GM18499 (cell line): ENCODE results near the gene MAL.
A peak's percentile ranks its signal among the peaks of the same experiment; 100 is the strongest.

ENCODE experiments used
- ATAC-seq: cut with Tn5 transposase; IDR thresholded peaks from one replicate; pipeline ENCODE4 v1.9.1; 2021; ENCODE audit warnings: moderate number of reproducible peaks; ENCODE audit not compliant: insufficient read depth, unreplicated experiment

Gene MAL

DNA sequence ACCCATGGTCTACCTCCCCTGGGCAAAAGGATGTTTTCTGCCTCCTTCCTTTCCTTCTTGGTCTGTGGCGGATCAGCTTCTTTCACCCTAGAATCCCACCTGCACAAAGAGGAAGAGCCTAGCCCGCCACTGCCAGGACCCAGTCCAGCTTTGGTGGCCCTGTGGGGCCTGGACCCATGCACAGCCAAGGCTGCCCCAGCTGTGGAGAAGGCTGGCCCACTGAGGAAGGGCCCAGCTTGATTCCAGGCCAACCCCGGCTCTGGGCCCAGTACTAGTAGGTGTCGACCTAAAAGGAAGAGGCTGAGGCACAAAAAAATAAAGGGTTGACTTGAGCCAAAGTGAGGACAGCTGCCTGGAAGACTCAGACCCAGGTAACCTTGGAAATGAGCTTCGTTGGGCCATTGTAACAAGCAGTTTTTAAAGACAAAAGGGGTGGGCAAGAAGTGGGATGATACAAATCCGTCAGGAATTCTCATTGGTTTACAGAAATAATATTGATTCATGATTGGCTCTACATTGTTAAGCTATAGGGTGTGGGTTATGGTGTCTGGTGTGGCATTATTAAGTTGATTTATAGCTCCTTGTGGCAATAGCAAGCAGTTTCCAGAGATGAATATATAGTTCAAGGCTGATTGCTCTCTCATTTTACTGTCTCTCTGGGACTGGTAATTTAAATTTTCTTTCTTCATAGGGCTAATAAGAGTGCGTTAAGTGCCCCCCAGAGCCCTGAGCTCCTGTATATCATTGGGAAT is 29.8 kb upstream of the MAL start:
- no peak for ATAC-seq

DNA sequence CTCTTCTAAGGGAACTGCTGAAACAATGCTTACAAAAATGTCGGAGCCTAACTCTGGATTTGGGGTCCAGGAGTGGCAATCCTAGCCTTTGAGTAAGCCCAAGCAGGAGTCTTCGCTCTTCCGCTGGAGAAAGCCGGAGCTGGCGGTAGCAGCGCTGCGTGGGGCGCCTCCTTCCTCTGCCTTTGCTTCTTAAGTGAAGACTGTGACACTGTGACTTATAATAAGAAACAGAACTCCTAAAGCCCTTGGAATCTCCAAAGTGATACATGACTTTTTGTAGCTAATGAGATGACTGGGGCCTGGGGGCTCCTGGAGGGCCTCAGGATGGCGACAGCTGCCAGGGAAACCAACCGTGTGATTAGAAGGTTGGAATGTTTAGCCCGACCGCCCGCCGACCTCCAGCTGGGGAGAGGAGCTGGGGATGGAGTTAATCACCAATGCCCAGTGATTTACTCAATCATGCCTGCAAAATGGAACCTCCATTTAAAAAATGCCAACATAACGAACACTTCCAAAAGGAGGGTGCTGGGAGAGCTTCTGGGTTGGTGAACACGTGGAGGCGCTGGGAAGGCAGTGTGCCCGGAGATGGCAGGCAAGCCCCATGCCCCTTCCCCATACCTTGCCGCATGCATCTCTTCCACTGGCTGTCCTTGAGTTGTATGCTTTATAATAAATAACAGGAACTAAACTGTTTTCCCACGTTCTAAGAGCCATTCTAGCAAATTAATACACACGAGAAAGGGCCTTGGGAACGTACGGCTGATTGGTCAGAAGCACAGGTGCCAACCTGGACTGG is 29.0 kb upstream of the MAL start:
- no peak for ATAC-seq

DNA sequence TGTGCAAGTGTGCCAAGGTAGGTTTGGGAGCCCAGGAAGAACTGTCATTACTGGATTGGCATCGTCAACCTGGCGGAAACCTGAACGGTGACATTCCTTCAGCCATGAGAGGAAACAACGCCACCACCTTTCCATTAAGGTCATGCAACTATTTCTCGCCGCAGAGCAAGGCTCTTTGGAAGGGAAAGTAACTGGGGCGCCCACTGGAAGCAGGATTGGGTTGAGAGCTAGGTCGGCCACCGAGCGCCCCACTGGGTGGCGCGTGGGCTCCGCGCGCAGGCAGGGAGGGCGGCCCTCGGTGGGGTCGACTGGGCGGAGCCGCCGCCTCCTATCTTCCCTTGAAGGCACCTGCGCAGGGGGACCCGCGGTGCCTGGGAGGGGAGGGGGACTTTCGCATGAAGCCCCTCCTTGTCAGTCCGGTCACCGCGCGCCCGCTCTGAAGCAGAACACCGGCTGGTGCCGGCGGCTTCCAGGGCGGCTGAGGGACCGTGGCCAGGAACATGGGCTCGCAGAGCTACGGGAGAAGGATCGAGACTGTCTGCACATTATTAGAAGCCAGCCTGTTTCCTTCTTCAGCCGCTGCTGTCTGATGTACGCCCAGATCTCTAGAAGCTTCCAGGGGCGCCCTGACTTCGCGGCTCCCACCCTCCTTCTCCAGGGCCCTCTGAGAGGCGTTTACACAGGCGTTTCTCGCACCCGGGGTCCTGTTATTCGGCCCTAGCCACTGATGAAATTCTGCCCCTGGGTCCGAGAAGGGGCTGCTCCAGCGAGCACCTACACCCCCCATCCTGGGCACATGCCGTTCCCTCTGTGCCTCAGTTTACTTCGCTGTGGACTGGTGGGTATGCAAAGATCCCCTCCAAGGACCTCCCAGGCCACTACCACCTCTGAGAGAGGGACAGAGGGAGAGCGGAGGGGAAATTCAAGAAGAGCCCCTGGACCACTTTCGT is 27.3 kb upstream of the MAL start:
- no peak for ATAC-seq

DNA sequence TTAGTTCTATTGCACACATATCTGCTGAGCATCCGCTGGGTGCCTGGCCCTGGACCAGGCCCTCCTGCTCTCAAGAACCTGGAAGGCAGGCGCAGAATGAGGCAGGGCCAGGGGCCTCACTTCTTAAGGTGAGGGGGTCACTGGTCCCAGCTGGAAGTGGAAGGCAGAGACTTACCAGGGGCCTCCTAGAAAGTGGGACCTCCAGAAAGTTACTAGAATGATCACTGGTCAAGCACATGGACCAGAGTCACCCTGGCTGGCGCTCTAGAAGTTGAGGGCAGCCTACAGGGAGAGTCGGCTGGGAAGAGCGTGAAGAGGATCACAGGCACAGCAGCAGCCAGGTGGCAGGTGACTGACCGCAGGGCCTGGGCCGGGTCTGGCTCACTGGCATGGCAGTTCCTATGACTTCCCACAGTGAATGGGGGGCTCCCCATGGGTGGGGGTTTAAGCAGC is 26.1 kb upstream of the MAL start:
- no peak for ATAC-seq

DNA sequence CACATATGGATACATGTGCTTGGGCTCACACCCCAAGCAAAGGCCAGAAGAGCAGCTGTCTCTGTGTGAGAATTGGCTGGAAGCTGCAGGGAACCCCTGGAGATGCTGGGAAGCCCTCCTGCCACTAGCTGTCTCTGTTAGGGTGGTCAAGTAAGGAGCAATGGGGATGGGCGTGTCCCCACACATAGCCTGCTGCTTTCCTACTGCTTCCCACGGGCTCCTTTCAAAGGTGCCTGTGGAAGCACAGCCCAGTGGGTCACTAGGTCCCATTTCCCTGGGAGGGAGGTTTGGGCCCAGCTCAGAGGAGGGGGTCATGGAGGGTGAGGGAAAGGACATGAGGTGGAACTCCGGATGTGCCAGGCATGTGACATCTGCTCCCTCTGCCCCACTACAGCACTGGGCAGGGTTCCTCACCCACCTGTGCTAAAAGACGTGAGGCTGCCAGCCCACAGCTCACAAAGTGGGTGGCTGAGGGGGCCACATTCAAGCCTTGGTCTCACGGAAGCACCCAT is 24.4 kb upstream of the MAL start:
- no peak for ATAC-seq

DNA sequence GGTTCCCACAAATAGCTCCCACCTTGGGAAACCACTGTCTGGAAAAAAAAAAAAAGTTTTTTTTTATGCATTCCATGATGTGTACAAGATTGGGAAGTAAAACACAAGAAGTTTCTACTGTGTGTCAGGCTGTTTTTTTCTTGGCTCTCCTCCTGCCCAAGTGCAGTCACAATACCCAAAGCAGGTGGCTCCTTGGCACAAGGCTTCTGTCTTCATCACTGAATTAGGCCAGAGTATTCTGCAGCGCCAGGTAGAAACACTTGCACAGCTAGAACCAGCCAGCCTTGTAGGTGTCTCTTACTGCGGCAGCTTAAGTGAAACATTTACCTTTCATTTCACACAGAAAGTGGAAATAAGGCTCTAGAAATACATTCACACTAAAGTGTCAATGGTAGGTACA is 23.8 kb upstream of the MAL start:
- ATAC-seq = no peak

DNA sequence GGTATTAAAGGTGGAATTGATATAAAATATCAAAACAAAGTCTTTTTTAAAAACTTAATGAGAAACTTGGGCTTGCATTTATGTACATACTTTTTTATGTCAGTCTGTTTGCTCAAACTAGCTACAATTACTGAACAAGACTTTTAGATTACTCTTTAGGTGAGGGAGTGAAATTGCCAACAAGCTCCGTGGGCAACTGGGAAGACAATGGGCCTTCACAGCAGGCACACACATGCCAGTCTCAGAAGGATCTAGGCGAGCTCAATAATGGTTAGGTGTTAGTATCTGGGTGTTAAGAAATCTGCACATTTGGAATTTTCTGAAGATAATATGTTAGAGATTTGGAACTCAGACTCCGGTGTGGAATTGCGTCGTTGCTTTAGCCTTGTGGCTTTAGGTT is 23.0 kb upstream of the MAL start:
- ATAC-seq = no peak

DNA sequence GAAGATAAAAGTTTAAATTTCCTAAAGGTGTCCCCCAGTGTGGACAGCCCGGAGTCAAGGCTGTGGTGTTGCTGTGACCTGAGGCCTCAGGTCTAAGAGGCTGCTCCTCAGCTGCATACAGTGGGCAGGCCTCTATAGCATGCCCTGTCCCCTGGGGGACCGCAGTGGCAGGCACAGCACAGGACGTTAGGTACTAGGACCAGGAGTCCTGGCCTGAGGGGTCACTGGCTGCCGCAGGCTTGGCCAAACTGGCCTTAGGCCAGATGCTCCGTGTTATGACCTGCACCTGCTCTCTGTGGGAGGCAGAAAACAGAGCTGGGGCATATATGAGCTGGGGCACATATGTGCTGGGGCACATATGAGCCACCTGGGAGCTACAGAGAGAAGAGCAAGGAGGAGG is 21.2 kb upstream of the MAL start:
- no peak for ATAC-seq

DNA sequence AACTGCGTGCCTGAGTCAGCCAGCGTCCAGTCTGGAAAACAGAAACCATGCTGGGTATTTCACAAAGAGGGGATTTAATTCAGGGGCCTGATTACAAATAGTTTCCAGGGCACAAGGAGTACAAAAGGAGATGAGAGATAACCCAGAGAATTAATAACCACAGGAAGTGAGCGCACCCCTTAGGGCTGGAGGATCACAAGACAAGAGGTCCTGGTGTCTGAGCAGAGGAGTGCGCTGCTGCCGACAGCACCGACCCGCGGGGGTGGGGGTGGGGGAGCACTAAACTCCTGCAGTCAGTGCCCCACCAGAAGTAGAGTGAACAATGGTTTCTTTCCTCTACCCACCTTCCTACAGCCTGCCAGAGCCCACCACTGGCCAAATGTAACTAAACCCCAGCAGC is 20.8 kb upstream of the MAL start:
- ATAC-seq = no peak

DNA sequence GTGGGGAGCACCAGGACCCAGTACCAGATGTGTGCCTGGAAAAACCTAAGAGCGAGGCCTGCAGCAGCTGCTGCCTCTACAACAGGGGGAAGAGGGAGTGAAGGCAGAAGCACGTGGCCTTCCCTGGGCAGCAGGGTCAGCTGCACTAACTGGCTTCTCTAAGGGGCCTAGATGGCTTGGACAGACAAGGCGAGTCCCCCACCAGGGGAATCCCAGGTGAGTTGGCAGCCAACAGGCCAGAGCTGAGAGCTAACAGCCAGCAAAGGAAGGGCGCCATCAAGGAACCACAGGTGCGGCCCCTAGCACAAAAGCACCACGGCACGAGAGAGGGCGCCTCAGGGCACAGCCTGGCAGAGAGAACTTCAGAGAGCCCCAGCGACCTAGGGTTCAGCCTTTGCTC is 19.8 kb upstream of the MAL start:
- ATAC-seq = no peak

DNA sequence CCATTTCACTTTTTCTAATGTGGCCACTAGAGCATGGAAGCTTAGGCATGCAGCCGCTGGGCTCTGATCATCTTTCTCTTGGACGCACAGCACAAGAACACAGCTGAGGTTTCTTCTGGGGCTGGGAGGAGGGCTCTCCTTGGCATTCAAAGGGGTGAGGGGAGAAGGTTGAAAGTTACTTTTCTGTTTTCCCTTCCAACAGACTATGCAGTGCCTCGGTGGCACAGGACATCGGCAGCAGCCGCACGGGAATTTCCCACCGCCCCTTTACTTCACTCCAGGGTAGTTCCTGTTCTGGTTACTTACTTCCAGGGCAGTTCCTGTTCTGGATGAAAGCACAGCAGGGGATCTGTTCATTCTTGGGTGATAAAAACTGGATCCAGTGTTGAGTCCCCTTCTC is 18.9 kb upstream of the MAL start:
- no peak for ATAC-seq

DNA sequence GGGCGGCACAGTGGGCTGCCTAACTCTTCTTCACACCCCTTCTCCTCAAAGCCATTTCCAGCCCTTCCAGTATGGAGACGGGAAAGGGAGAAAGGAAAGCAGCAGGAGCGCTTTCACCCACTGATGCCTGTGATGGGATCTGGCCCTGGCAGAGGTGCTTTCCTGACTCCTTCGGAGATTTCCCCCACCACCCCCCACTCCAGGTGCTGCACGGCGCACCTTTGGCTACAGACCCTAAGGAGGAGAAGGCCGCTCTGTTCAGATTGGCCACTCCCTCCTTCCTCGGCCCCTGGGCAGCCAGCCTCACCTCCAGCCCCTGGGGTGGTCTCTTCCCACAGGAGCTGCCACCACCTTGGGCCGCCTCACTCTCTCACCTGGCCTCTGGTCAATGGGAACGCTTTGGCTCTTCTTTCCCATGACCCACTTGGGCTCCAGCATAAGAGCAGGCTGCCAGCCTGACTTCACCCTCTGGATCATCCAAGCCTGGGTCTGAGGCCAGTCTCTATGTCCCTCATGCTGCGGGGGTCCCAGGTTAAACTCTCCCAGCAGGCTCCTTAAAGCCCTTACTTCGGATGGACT is 18.4 kb upstream of the MAL start:
- ATAC-seq = no peak

DNA sequence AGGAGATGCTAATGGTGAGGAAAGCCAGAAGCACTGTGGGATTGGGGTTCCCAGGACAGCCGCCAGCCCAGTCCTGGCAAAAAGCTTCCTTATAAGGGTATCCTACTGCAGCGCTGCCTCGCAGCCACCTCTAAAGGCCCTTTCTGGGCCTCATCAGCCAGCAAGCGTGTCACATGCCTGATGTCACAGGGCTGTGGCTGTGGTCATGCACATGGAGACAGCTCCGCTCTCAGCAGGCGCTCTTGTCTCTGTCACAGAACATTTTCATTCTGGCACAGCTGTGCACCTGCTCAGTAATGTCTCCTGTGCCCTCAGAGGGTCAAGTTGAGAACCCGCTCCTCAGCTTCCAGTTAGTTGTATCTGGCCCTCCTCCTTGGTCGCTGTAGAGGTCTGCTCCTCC is 17.7 kb upstream of the MAL start:
- no peak for ATAC-seq

DNA sequence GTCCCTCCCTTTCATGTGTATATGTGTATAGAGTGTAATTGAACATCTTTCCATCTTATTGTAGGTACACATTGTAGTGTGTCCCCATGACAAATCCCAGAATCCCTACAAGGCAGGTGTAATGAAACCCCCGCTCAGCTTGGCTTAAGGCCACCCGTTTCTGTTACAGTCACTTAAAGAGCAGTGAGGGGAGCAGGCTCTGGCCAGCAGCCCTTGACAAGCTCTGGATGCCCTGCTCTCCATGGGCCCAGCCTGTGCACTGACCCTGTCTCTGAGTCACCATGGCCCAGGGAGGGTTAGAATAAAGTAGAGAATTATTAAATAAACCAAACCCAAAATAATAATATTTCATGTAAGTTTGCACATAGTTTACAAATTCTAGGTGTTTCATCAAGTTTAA is 17.2 kb upstream of the MAL start:
- ATAC-seq = no peak

DNA sequence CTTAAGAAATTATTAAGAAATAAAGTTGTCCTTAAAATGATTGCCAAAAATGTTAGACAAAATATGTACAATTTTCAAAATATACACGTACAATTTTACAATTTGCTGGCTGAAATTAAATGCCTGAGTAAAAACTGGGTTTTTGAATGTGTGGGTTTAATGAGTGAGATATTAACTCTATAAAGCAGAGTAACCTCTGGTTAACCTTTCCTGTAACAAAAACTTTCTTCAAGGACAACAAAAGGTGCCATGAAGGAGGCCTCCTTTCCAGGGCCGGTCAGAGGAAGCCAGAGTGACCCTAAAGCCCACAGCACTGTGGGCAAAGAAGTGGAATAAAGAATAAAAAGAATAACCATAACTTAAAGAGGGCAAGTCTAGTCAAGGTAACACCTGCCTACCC is 16.5 kb upstream of the MAL start:
- no peak for ATAC-seq

DNA sequence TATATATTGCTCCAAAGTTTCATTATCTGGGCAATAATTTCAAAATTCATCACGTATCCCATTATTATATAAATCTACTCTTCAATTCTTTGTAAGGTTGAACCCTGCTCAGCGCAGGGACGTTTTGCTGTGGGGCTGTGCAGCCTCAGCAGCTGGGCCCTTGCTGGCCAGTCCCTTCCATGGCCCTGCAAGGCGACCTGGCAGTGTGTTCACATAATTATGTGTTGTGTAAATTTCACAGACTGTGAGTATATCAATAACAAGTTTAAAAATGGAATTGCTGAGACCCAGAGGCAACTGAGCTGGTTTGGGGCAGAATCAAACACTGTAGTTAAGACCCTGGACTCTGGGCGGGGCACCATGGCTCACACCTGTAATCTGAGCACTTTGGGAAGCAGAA is 16.1 kb upstream of the MAL start:
- ATAC-seq = no peak

DNA sequence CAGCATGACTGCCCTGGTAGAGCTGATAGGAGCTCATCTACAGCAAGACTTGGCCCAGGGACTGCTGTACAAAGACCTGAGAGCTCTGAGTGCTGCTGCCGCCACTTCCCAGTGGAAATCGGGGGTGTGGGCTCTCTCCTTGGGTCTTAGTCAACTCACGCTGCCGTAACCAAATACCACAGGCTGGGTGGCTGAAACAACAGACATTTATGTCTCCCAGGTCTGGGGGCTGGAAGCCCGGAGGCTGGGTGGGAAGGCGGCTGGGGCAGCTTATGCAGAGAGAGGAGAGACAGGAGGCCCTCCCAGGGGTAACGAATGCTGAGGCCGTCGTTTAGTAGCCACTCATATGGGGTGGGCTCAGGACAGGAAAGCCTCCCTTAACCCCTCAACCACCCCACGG is 15.4 kb upstream of the MAL start:
- no peak for ATAC-seq

DNA sequence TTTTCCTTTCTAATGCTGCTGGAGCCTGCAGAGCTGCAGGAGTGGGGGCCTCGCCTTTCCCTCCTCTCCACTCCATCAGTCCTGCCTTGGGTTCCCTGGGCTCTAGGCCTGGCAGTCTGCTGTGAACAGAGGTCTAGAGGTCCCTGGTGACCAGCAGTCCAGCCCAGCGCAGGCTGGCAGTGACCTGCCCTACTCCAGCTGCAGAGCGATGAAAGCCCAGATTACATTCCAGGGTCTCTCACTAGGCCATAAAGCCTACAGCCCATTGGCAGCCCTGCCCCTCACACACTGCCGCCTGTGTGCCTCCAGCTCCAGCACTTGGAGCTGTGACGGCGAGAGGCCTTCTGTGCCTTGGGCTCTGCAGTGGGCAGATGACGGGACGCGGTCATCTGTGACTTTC is 14.8 kb upstream of the MAL start:
- ATAC-seq = no peak

DNA sequence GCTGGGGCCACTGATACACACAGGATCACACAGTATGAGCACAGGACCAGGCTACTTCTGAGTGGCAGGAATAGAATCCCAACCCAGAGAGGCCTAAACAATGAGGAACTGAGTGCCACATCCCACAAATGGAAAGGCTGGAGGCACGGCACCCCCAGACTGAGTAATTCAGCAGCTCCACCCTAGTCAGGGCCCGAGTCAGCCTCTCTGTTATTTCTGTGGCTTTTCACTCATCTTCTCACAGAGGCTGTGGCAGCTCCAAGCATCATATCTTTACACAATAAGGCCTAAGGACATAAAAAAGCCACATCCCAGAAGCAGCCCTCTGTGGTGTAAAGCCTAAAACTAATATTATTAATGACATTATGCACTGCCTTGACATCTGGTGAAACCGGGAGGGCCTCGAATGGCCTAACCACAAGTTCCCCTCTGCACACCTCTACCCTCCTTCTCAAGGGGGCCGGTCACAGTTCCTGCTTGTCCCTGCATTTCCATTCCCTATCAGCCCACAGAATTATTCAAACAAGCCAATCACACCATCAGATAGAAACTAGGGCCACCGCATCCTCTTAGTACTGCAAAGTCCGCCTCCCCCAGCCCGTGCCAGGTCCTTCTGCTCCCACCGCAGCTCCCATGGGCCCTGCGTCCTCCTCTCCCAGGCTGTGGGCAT is 12.5 kb upstream of the MAL start:
- ATAC-seq = peak; percentile 51

DNA sequence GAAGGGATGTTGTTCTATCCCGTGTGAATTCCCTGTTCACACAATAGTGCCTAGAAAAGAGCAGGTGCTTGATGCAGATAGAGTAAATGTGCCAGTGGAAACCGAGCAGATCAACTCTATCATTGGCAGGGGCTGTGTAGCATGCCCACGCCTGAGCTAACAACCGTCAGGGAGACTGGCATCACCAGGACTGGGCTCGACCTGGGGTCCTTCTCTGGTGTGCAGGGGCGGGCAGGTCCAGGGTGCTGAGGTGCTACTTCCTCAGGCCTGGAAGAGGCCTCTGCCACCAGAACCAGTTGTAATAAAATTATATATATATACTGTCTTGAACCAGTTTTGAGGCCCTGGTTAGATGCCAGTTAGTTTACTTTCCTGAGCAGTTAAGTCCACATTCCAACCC is 11.8 kb upstream of the MAL start:
- ATAC-seq = no peak
